Measurements from ENCODE around the gene MAPKAPK2.
"Not testable (repeated sequence)": the region's sequence is repeated elsewhere in the genome, so short reads cannot be mapped to it uniquely, and the experiment has no call there.

MAPKAPK2 gene

GRCh38 chr1:206768472-206769303 is 84.0 kb downstream of the MAPKAPK2 start:
- no peak for FAIRE-seq
- no peak for DNase-seq (ENCODE audit: insufficient read length, low spot score)

- peak; percentile 46 for DNase-seq (ENCODE audit: insufficient read length, low spot score)
- peak; percentile 95 for FAIRE-seq
Measured at GRCh38 chr1:206769304-206769731, 84.6 kb downstream of the MAPKAPK2 start.

DNA sequence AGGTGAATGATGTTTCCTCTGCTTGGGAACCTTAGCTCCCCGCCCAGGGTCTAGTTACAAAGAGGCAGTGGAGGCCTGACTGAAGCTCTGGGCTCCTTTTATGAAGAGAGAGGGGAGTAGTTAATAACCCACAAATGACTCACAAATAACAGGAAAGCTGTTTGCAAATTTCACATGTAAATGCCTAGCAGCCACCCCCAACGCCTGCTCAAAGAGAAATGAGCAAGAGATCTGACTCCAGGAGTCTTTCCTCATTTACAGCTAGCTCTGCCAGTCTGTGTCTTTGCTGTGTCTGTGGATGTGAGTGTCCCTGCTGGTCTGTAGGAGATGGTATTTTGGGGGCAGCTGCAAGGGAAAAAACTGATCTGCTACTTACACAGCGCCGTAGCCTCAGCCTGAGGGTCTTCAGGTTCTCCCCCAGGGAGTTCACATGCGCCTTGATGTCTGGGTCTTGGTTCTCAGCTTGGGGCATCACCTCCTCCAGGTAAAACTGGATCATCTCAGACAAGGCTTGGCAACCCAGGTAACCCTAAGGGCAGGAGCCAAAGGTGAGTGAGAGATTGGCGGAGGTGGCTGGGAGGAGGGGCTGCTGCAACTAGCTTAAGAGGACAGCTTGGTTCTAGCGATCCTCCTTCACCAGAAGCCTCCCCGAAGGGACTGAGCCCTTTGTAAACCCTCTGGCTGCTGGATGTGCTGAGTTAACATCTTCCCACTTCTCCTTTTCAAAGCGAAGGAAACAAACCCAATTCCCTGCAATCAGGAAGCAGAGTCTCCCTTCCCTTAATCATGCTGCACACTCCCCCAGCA is 86.0 kb downstream of the MAPKAPK2 start, which contains the start of gene IL19:
TSS of gene IL19 (plus strand) at position 243 of the 807 bp plus-strand sequence. CDS start 65,890 bp downstream, outside the sequence.
- DNase-seq (ENCODE audit: insufficient read length, low spot score) (no peak), FAIRE-seq (peak; percentile 84)

GRCh38 chr1:206771338-206771692 is 86.6 kb downstream of the MAPKAPK2 start:
- DNase-seq (ENCODE audit: insufficient read length, low spot score) (no peak), FAIRE-seq (no peak)

DNA sequence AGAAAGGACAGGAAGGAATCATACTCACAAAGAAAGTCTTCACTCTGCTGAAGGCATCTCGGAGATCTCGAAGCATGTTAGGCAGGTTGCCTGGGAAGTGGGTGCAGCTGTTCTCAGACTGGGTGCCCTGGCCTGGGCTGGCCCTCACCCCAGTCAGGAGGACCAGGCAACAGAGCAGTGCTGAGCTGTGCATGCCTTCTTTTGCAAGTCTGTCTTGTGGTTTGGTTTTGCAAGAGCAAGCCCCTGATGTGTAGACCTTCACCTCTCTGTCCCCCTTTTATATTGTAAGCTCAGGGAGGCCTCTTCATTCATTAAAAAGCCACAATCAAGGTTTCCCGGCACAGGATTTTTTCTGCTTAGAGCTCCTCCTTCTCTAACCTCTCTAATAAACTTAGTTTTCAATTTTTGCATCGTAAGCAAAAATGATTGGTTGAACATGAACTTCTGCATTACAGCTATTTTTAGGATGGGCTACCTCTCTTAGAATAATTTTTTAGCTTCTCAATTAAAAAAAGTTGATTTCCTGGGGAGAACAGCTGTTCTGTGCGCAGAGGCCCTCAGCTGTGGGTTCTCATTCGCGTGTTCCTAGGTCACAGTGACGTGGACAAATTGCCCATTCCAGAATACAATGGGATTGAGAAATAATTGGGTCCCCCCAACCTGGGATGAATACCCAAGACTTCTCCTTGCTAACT is 87.7 kb downstream of the MAPKAPK2 start, which contains the start of gene IL10:
TSS of gene IL10 (minus strand) at position 252 of the 695 bp plus-strand sequence. CDS start at position 193, 59 bp downstream.
- no peak for DNase-seq (ENCODE audit: insufficient read length, low spot score)
- FAIRE-seq: peak; percentile 45

DNA sequence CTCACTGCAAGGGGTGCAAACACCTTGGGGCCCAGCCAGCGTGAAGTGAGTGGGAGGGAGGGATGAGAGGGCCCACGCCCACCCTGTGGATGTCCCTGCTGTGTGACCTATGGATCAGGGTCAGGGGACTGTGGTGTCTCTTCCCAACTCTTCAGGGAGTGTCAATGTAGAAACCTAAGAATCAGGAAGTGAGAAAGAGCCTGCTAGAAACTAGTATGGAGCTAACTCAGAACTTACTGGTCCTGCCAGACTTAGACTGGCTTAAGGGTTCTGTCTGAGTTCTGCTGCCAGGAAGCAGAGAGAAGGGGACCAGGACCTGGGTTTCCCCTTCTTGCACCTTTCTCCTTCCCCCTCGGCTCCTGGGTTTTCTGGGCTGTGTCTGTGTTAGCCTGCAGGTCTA is 89.4 kb downstream of the MAPKAPK2 start:
- peak; percentile 81 for FAIRE-seq
- no peak for DNase-seq (ENCODE audit: insufficient read length, low spot score)

- DNase-seq (ENCODE audit: insufficient read length, low spot score): no peak
- FAIRE-seq: no peak
Measured at GRCh38 chr1:206776229-206776628, 91.5 kb downstream of the MAPKAPK2 start.

DNA sequence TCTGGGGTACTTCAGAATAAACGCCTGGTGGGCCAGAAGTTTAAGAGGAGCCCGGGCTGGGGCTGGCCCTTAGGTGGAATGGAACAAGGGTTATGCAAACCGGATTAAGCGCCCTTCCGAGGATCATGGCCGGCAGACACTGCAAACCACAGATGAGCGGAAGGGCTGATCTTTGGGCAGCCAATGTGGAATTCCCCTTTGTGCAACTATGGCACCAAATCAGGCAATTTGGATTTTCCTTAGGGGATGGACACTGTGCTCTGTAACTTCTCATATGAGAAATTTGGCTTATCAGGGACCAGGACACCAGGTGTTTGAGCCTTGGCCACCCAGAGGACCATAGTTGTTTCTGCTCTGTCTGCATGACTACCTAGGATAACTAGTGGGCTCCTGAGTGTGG is 93.3 kb downstream of the MAPKAPK2 start:
- no peak for DNase-seq (ENCODE audit: insufficient read length, low spot score)
- FAIRE-seq: no peak

- FAIRE-seq: not testable (repeated sequence)
Measured at GRCh38 chr1:206778911-206779310, 94.2 kb downstream of the MAPKAPK2 start.

GRCh38 chr1:206779638-206780037 is 94.9 kb downstream of the MAPKAPK2 start:
- no peak for FAIRE-seq
- DNase-seq (ENCODE audit: insufficient read length, low spot score): no peak

More at GRCh38 chr1:206778911-206779310, 94.2 kb downstream of the MAPKAPK2 start:
- DNase-seq (ENCODE audit: insufficient read length, low spot score): not testable (repeated sequence)

DNA sequence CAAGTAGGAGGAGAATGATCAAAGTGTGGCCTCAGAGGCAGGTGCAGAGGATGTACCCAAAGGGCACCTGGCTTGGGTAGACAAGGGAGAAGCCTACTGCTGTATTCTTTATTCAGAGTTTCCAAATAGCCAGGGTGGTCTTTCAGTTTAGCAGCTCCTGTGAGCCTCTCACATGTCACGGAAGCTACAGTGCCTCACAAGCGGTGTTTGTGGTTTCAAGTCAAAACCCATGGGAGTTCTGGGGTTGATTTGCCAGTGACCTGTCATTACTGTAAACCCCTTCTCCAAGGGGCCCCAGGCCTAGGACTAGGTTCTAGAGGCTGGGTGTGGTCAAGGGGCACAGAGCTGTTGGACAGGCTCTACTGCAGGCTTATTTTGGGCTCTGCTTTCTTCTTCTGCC is 97.7 kb downstream of the MAPKAPK2 start:
- FAIRE-seq (peak; percentile 92), DNase-seq (ENCODE audit: insufficient read length, low spot score) (peak; percentile 57)

- FAIRE-seq (no peak), DNase-seq (ENCODE audit: insufficient read length, low spot score) (no peak)
Measured at GRCh38 chr1:206783506-206783905, 98.8 kb downstream of the MAPKAPK2 start.
